GM12878 (cell line): ENCODE results near the gene FAM185A. TPM values are rescaled to one million over a fixed set of nuclear protein-coding genes. Genes with fewer than 3 reads are reported as not detected.
A peak's percentile ranks its signal among the peaks of the same experiment; 100 is the strongest.
"Not testable (repeated sequence)": the region's sequence is repeated elsewhere in the genome, so short reads cannot be mapped to it uniquely, and the experiment has no call there.

ENCODE experiments used
- ATAC-seq: fragments of 200-7000 bp; cut with Tn5 transposase; 3 replicates; pipeline ENCODE4 v1.9.1; 2020; ENCODE audit warnings: mild to moderate bottlenecking, moderate library complexity
- BruUV-seq: library from RNA; stranded (reverse); fragments of 400-500 nt; replicated peaks from 2 replicates; lab custom pipeline; 2021; lab: Mats Ljungman, UMichigan
- CTCF ChIA-PET: fragments of 300-600 bp; sonication (Branson Sonifier 250); formaldehyde crosslinking; extraction: SDS; loops from one replicate; lab custom pipeline; 2021; ENCODE audit warnings: inconsistent platforms; lab: Yijun Ruan, JAX
- POLR2A ChIA-PET: fragments of 350-600 bp; formaldehyde crosslinking; extraction: SDS; loops from one replicate; lab custom pipeline; 2021; ENCODE audit warnings: inconsistent platforms; lab: Charles Lee
- RAD21 ChIA-PET: fragments of 300-600 bp; sonication (Branson Sonifier 250); formaldehyde crosslinking; loops from one replicate; lab custom pipeline; 2023; ENCODE audit warnings: antibody characterized with exemption; ENCODE audit not compliant: unreplicated experiment; lab: Charles Lee
- SMC1A ChIA-PET: fragments of 300-600 bp; sonication (Branson Sonifier 250); formaldehyde crosslinking; loops from one replicate; lab custom pipeline; 2023; ENCODE audit not compliant: unreplicated experiment, uncharacterized antibody; lab: Charles Lee
- DNase-seq: peaks from one replicate; pipeline ENCODE4 v3.0.0-alpha.2; 2011; ENCODE audit warnings: low read depth, low spot score
- FAIRE-seq: peaks from 3 replicates; lab custom pipeline; 2011; peaks lifted over from hg19 to GRCh38; lab: Jason Lieb, UNC
- H2AFZ ChIP-seq: 2 replicates; pipeline ENCODE4 v1.6.0; 2011; ENCODE audit warnings: low read depth, low read length, control low read depth; ENCODE audit not compliant: control insufficient read depth
- H3K27ac ChIP-seq: 2 replicates; pipeline ENCODE4 v1.5.1; 2011; ENCODE audit warnings: control low read depth; ENCODE audit not compliant: control insufficient read depth, insufficient read depth
- H3K27me3 ChIP-seq, 2 experiments: replicated peaks in 1 of 2; 2 replicates each; pipeline versions ENCODE4 v1.6.0 to v1.6.1; 2011; ENCODE audit warnings: low read length in 1 of 2; ENCODE audit not compliant: control insufficient read depth in 2 of 2, insufficient read depth in 2 of 2
- H3K36me3 ChIP-seq, 2 experiments: 2 replicates each; pipeline ENCODE4 v1.5.1; 2011; ENCODE audit warnings: low read length in 1 of 2; ENCODE audit not compliant: control insufficient read depth in 2 of 2, insufficient read depth in 2 of 2
- H3K4me1 ChIP-seq: 2 replicates; pipeline ENCODE4 v1.6.1; 2011; ENCODE audit warnings: mild to moderate bottlenecking, low read length, moderate library complexity, mixed read lengths; ENCODE audit not compliant: control insufficient read depth, insufficient read depth
- H3K4me2 ChIP-seq: 2 replicates; pipeline ENCODE4 v1.6.0; 2011; ENCODE audit warnings: control low read depth; ENCODE audit not compliant: control insufficient read depth, insufficient read depth
- H3K4me3 ChIP-seq: fragments of 200-600 bp; sonication (generic); 2 replicates; pipeline ENCODE4 v1.5.1; 2016
- H3K79me2 ChIP-seq: 2 replicates; pipeline ENCODE4 v1.6.0; 2011; ENCODE audit warnings: low read length; ENCODE audit not compliant: control insufficient read depth, insufficient read depth
- H3K9ac ChIP-seq: 2 replicates; pipeline ENCODE4 v1.8.0; 2011; ENCODE audit warnings: low read length, control low read depth, mixed read lengths; ENCODE audit not compliant: control insufficient read depth, insufficient read depth
- H3K9me3 ChIP-seq: replicated peaks from 3 replicates; pipeline ENCODE4 v1.5.1; 2011; ENCODE audit warnings: mild to moderate bottlenecking, low read length; ENCODE audit not compliant: control insufficient read depth, insufficient read depth
- H4K20me1 ChIP-seq: 2 replicates; pipeline ENCODE4 v1.6.0; 2011; ENCODE audit not compliant: control insufficient read depth, insufficient read depth
- RAD21 ChIP-seq: IDR thresholded peaks from 2 replicates; pipeline ENCODE4 v1.6.1; 2011; ENCODE audit warnings: mild to moderate bottlenecking, low read depth, low read length, moderate library complexity; ENCODE audit not compliant: insufficient read depth
- SMC3 ChIP-seq: IDR thresholded peaks from 2 replicates; pipeline ENCODE4 v1.6.1; 2011; ENCODE audit warnings: low read length, improper control_type of control experiment, borderline replicate concordance
- WGBS: methylation state at CpG from one replicate; pipeline ENCODE4 v1.1.6; 2016; ENCODE audit warnings: low lambda C conversion rate; ENCODE audit not compliant: insufficient replicate concordance, insufficient coverage; ENCODE audit errors: missing lambda C conversion rate; 5-methylcytosine and 5-hydroxymethylcytosine counted together
- in situ Hi-C: fragments of 300-500 bp; cut with MboI; formaldehyde crosslinking; loops from 9 replicates; pipeline ENCODE4 v1.14.3; 2018; ENCODE audit warnings: mixed read lengths
- intact Hi-C: fragments of 100-400 bp; cut with micrococcal nuclease; formaldehyde crosslinking; loops from one replicate; pipeline ENCODE4 v1.14.2; 2022; ENCODE audit not compliant: unreplicated experiment
- polyA plus RNA-seq, 11 experiments: library from polyadenylated mRNA; depleted of rRNA in 4 of 11; unstranded in 6 of 11; stranded (reverse) in 5 of 11; fragments of >200 nt; fragmentation: Nextera tagmentation in 4 of 11; fragmentation: Illumina TruSeq in 1 of 11; extraction: Ambion mirVana in 4 of 11; extraction: Trizol in 1 of 11; gene quantifications; 1 replicate in 1 of 11; 2 replicates in 10 of 11; pipeline versions ENCODE4 v1.2.1 to v1.2.3, GENCODE V29; 2011 to 2016; ENCODE audit warnings: inconsistent platforms in 2 of 11, missing spikeins in 2 of 11, low read depth in 1 of 11
- total RNA-seq, 4 experiments: library from RNA; depleted of rRNA in 3 of 4; stranded (reverse); fragments of >200 nt in 3 of 4; fragmentation: Illumina TruSeq in 1 of 4; extraction: Trizol in 1 of 4; gene quantifications; 2 replicates each; pipeline versions ENCODE4 v1.2.1 to v1.2.3, GENCODE V29; 2013 to 2021

FAM185A gene
- total and polyA plus RNA-seq, 10 of the 15 experiments (the other 5 are each of a cell fraction or from before 2014, with no cell fraction given) = 1.9 to 12.8 (median 8.6) TPM

- H3K27me3 ChIP-seq, H3K9me3 ChIP-seq, POLR2A ChIA-PET, H3K4me2 ChIP-seq, ATAC-seq, SMC1A ChIA-PET, CTCF ChIA-PET, H4K20me1 ChIP-seq, H2AFZ ChIP-seq, RAD21 ChIA-PET, BruUV-seq, H3K4me3 ChIP-seq, H3K36me3 ChIP-seq, H3K4me1 ChIP-seq, H3K9ac ChIP-seq, H3K79me2 ChIP-seq, H3K27ac ChIP-seq, DNase-seq: not testable (repeated sequence)
- TF ChIP-seq SMC3 = peak; percentile 39; the same call in 1 of the 2 replicates
- peak; percentile 43 for TF ChIP-seq RAD21
- 24% methylated on average over 4 of the region's 4 CpGs for WGBS
- intact Hi-C loops = loop anchor here (5.0 kb wide), 2 partner anchors 322 to 662 kb away; no protein-coding TSS in a partner anchor
- in situ Hi-C loops = loop anchor here (10.0 kb wide), 1 partner anchor 51 kb away; no protein-coding TSS in a partner anchor
- FAIRE-seq = peak; percentile 91
Measured at GRCh38 chr7:102745494-102746288, 3.1 kb upstream of the FAM185A start.

- POLR2A ChIA-PET, CTCF ChIA-PET, H3K27ac ChIP-seq, H3K79me2 ChIP-seq, H3K27me3 ChIP-seq, H3K9me3 ChIP-seq, SMC1A ChIA-PET, RAD21 ChIA-PET, FAIRE-seq, H4K20me1 ChIP-seq, DNase-seq, BruUV-seq, H3K4me1 ChIP-seq, H3K36me3 ChIP-seq: not testable (repeated sequence)
- ATAC-seq = peak; percentile 25
- in situ Hi-C loops (loop anchor here (10.0 kb wide), 1 partner anchor 55 kb away; no protein-coding TSS in a partner anchor), intact Hi-C loops (loop anchor here (5.0 kb wide), 2 partner anchors 318 to 658 kb away; no protein-coding TSS in a partner anchor)
- WGBS = 89% methylated on average over 7 of the region's 26 CpGs
- peak overlapping the region; percentile 87; the same call in 1 of the 2 replicates for H2AFZ ChIP-seq
- peak overlapping the region; percentile 68; the same call in 1 of the 2 replicates for H3K4me3 ChIP-seq
- peak overlapping the region; percentile 55 for H3K4me2 ChIP-seq
- H3K9ac ChIP-seq = peak overlapping the region; percentile 48
Measured at GRCh38 chr7:102749445-102749786, 617 bp downstream of the FAM185A start.
